ENCODE measurements around the gene CGNL1.
A peak's percentile ranks its signal among the peaks of the same experiment; 100 is the strongest.

CGNL1 gene

GRCh38 chr15:57375827-57376695, at the start of gene CGNL1:
Gene CGNL1, plus strand, starts transcription at chr15:57376505. Its CDS starts 61,495 bp downstream, at chr15:57438000.
- peak; percentile 26 for DNase-seq

GRCh38 chr15:57327985-57328471, 48.3 kb upstream of the CGNL1 start:
- DNase-seq: no peak

- no peak for DNase-seq
Measured at GRCh38 chr15:57328479-57328878, 47.8 kb upstream of the CGNL1 start.

GRCh38 chr15:57328897-57329296, 47.4 kb upstream of the CGNL1 start:
- DNase-seq: no peak

- no peak for DNase-seq
Measured at GRCh38 chr15:57329582-57330367, 46.5 kb upstream of the CGNL1 start.

- DNase-seq: no peak
Measured at GRCh38 chr15:57330619-57331340, 45.5 kb upstream of the CGNL1 start.

GRCh38 chr15:57332326-57332725, 44.0 kb upstream of the CGNL1 start:
- no peak for DNase-seq

- DNase-seq: no peak
Measured at GRCh38 chr15:57333487-57333886, 42.8 kb upstream of the CGNL1 start.

GRCh38 chr15:57334257-57334656, 42.0 kb upstream of the CGNL1 start:
- DNase-seq: no peak

GRCh38 chr15:57335293-57335715, 41.0 kb upstream of the CGNL1 start:
- DNase-seq: no peak

- DNase-seq: no peak
Measured at GRCh38 chr15:57335719-57336118, 40.6 kb upstream of the CGNL1 start.

GRCh38 chr15:57337868-57338411, 38.4 kb upstream of the CGNL1 start:
- DNase-seq: no peak

- DNase-seq: no peak
Measured at GRCh38 chr15:57339321-57339720, 37.0 kb upstream of the CGNL1 start.

- DNase-seq: peak; percentile 70
Measured at GRCh38 chr15:57340682-57341259, 35.5 kb upstream of the CGNL1 start.

- no peak for DNase-seq
Measured at GRCh38 chr15:57343048-57343447, 33.3 kb upstream of the CGNL1 start.

- DNase-seq: no peak
Measured at GRCh38 chr15:57343498-57343897, 32.8 kb upstream of the CGNL1 start.

- no peak for DNase-seq
Measured at GRCh38 chr15:57344282-57344681, 32.0 kb upstream of the CGNL1 start.

GRCh38 chr15:57345584-57345983, 30.7 kb upstream of the CGNL1 start:
- DNase-seq: peak; percentile 22

GRCh38 chr15:57348081-57348480, 28.2 kb upstream of the CGNL1 start:
- no peak for DNase-seq

GRCh38 chr15:57352535-57353316, 23.6 kb upstream of the CGNL1 start:
- DNase-seq: no peak

- DNase-seq: no peak
Measured at GRCh38 chr15:57353317-57353804, 22.9 kb upstream of the CGNL1 start.
